GM04504 (cell line): Measurements from ENCODE around the gene PAX5.
"Not testable (repeated sequence)": the region's sequence is repeated elsewhere in the genome, so short reads cannot be mapped to it uniquely, and the experiment has no call there.

Experiments
- DNase-seq: peaks from one replicate; pipeline ENCODE4 v3.0.0-alpha.2; 2012; ENCODE audit warnings: low read depth

Gene PAX5

GRCh38 chr9:37033682-37034304 is at the start of gene PAX5:
Gene PAX5 (minus strand): TSS chr9:37034268. CDS start chr9:37034031, 237 bp downstream.
- no peak for DNase-seq

GRCh38 chr9:37083654-37084053 is 49.6 kb upstream of the PAX5 start:
- no peak for DNase-seq

GRCh38 chr9:37082214-37082765 is 48.2 kb upstream of the PAX5 start:
- no peak for DNase-seq

GRCh38 chr9:37081507-37081906 is 47.4 kb upstream of the PAX5 start:
- DNase-seq, result not testable (repeated sequence)

- not testable (repeated sequence) for DNase-seq
Measured at GRCh38 chr9:37080165-37080628, 46.1 kb upstream of the PAX5 start.

GRCh38 chr9:37079370-37080164 is 45.5 kb upstream of the PAX5 start:
- peak; percentile 82 for DNase-seq

GRCh38 chr9:37074790-37075189 is 40.7 kb upstream of the PAX5 start:
- not testable (repeated sequence) for DNase-seq

GRCh38 chr9:37066139-37066725 is 32.2 kb upstream of the PAX5 start:
- DNase-seq, result no peak

GRCh38 chr9:37062336-37062735 is 28.3 kb upstream of the PAX5 start:
- DNase-seq, result no peak

- no peak for DNase-seq
Measured at GRCh38 chr9:37061768-37062167, 27.7 kb upstream of the PAX5 start.

- DNase-seq, result no peak
Measured at GRCh38 chr9:37060833-37061232, 26.8 kb upstream of the PAX5 start.

- no peak for DNase-seq
Measured at GRCh38 chr9:37056046-37056920, 22.2 kb upstream of the PAX5 start.

GRCh38 chr9:37054363-37054720 is 20.3 kb upstream of the PAX5 start:
- DNase-seq, result not testable (repeated sequence)

- DNase-seq, result no peak
Measured at GRCh38 chr9:37053684-37054362, 19.8 kb upstream of the PAX5 start.

- no peak for DNase-seq
Measured at GRCh38 chr9:37046683-37047082, 12.6 kb upstream of the PAX5 start.

- no peak for DNase-seq
Measured at GRCh38 chr9:37042421-37042820, 8.4 kb upstream of the PAX5 start.

- no peak for DNase-seq
Measured at GRCh38 chr9:37040508-37041127, 6.5 kb upstream of the PAX5 start.

GRCh38 chr9:37038943-37039464 is 4.9 kb upstream of the PAX5 start:
- no peak for DNase-seq

- DNase-seq, result no peak
Measured at GRCh38 chr9:37038302-37038942, 4.4 kb upstream of the PAX5 start.
